Measurements from ENCODE around the gene MLKL. TPM values are rescaled to one million over a fixed set of nuclear protein-coding genes. Genes with fewer than 3 reads are reported as not detected.

The MLKL gene
- total and polyA plus RNA-seq, 2 of the 13 experiments (the other 11 are each of a cell fraction or from before 2014, with no cell fraction given), result 6.4 to 10.7 TPM

DNA sequence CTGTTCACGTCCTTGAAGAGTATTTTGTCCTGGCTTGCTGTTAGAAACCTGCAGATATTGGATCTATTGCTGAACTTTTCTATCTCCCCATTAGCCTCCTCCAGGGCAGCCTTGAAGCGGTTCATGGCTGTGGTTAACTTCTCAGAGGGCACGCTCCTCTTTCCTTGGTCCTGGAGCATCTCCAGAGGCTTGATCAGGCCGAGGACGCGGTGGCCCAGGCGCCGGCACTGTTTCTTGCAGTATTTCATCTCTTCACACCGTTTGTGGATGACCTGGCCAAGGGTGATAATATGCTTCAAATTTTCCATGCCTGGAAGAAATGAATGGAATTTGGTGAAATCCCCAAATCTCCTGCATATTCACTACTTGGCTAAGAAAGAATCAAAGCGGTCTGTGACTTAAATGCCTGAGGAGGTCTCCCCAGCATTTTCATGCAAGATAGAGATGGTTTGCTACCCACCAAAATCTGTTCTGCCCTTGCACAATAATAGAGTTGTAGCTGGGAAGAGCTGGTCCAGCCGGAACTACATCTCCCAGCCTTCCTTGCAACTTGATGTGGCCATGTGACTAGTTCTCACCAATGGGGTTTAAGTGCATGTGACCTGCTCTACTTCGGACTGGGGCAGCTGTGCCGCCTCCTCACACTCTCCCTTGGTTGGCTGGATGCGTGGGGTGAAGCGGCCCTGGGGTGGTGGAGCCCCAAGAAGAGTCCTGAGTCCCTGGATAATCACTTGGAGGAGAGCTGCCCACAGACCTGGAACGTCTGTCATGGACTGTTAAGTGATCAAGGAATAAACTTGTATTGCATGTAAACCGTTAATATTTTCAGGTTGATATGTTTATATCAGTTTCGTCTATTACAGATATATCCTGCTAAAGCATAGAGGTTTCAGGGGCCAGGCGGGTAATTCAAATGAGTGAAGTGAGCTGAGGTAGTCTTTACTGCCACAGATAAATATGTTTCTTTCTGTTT, 4.9 kb downstream of the MLKL start (continued):
- TF ChIP-seq ZFYVE20 (CRISPR knock-in tag; IDR thresholded peaks at IDR 0.05; ENCODE audit: borderline replicate concordance, low read depth) (no peak), ZNF607 (CRISPR knock-in tag; IDR thresholded peaks at IDR 0.05; ENCODE audit: borderline replicate concordance) (no peak), CEBPB (IDR thresholded peaks at IDR 0.05; ENCODE audit: borderline replicate concordance, low read depth, low read length) (peak; percentile 96), TCF12 (IDR thresholded peaks at IDR 0.05) (no peak), TCF12 (CRISPR knock-in tag; IDR thresholded peaks at IDR 0.05) (no peak), SIN3B (IDR thresholded peaks at IDR 0.05; ENCODE audit: low read length) (no peak; the same call in 1 of the 2 replicates), NR2F1 (CRISPR knock-in tag; IDR thresholded peaks at IDR 0.05) (no peak), ZNF660 (CRISPR knock-in tag; IDR thresholded peaks at IDR 0.05; ENCODE audit: borderline replicate concordance, low read depth) (no peak), ZNF124 (CRISPR knock-in tag; IDR thresholded peaks at IDR 0.05) (peak; percentile 86), NR1H2 (CRISPR knock-in tag; IDR thresholded peaks at IDR 0.05; ENCODE audit: borderline replicate concordance, low read depth) (no peak), ZNF235 (CRISPR knock-in tag; IDR thresholded peaks at IDR 0.05; ENCODE audit: borderline replicate concordance) (no peak), SP2 (CRISPR knock-in tag; IDR thresholded peaks at IDR 0.05) (no peak), ZNF362 (CRISPR knock-in tag; IDR thresholded peaks at IDR 0.05; ENCODE audit: borderline replicate concordance) (no peak), MED1 (CRISPR knock-in tag; IDR thresholded peaks at IDR 0.05) (no peak), SMYD3 (CRISPR knock-in tag; IDR thresholded peaks at IDR 0.05) (0 out of 2 replicates have a peak, but pooled peaks have one; percentile 48), SMAD3 (CRISPR knock-in tag; IDR thresholded peaks at IDR 0.05) (peak; percentile 74; the same call in 1 of the 2 replicates), HNRNPUL1 (IDR thresholded peaks at IDR 0.05; ENCODE audit: low read depth, low read length) (no peak), NR2F6 (IDR thresholded peaks at IDR 0.05) (no peak), NR2F6 (CRISPR knock-in tag; IDR thresholded peaks at IDR 0.05) (peak; percentile 39; the same call in 1 of the 2 replicates), ZNF572 (CRISPR knock-in tag; IDR thresholded peaks at IDR 0.05) (no peak), CBX1 (IDR thresholded peaks at IDR 0.05; ENCODE audit: low read depth) (no peak), ZNF678 (CRISPR knock-in tag; IDR thresholded peaks at IDR 0.05) (no peak), ATF7-NPFF (CRISPR knock-in tag; IDR thresholded peaks at IDR 0.05; ENCODE audit: low read depth) (peak; percentile 47; the same call in 1 of the 2 replicates), ZNF878 (CRISPR knock-in tag; IDR thresholded peaks at IDR 0.05) (no peak), CREB1 (IDR thresholded peaks at IDR 0.05) (peak; percentile 35; the same call in 1 of the 2 replicates), CREB1 (CRISPR knock-in tag; IDR thresholded peaks at IDR 0.05) (peak; percentile 70; the same call in 1 of the 2 replicates), PBX2 (CRISPR knock-in tag; IDR thresholded peaks at IDR 0.05) (no peak), ZNF136 (CRISPR knock-in tag; IDR thresholded peaks at IDR 0.05; ENCODE audit: low read depth) (peak; percentile 78), FOSL1 (CRISPR knock-in tag; IDR thresholded peaks at IDR 0.05; ENCODE audit: borderline replicate concordance) (no peak), ZNF3 (CRISPR knock-in tag; IDR thresholded peaks at IDR 0.05) (no peak), RORA (CRISPR knock-in tag; IDR thresholded peaks at IDR 0.05) (no peak)

Data from HepG2 (cell line).